K562 (cell line): ENCODE results near the gene HMCN1. TPM values are rescaled to one million over a fixed set of nuclear protein-coding genes. Genes with fewer than 3 reads are reported as not detected.

Experiments
- CEBPG ChIP-seq, 3 experiments: fragments of 200-800 bp in 1 of 3; sonication (Bioruptor generic) in 1 of 3; sonication (generic) in 1 of 3; formaldehyde crosslinking in 1 of 3; IDR thresholded peaks in 2 of 3; conservative IDR thresholded peaks in 1 of 3; 2 replicates each; pipeline versions ENCODE4 v1.6.1 to v1.8.0; 2016 to 2022; ENCODE audit warnings: missing compliant biosample characterization in 2 of 3, missing genetic modification characterization in 2 of 3, mild to moderate bottlenecking in 1 of 3, missing genetic modification reagents in 1 of 3
- CHD7 ChIP-seq: fragments of 200-600 bp; sonication (generic); IDR thresholded peaks from one replicate; pipeline ENCODE4 v1.6.1; 2012; ENCODE audit warnings: mild to moderate bottlenecking, low read depth, low read length, inconsistent platforms
- HDAC6 ChIP-seq: IDR thresholded peaks from 2 replicates; pipeline ENCODE4 v1.6.1; 2012; ENCODE audit warnings: low read depth, mild to moderate bottlenecking, control low read depth, inconsistent platforms, low read length, moderate library complexity
- HNRNPLL ChIP-seq: fragments of 200-400 bp; formaldehyde crosslinking; IDR thresholded peaks from 2 replicates; pipeline ENCODE4 v1.6.1; 2017; ENCODE audit warnings: low read length, low read depth, mild to moderate bottlenecking; ENCODE audit not compliant: poor library complexity, severe bottlenecking
- KAT2B ChIP-seq: IDR thresholded peaks from one replicate; pipeline ENCODE4 v1.6.1; 2012; ENCODE audit warnings: low read depth, mild to moderate bottlenecking, control low read depth, inconsistent platforms, low read length, moderate library complexity
- MLX ChIP-seq, 2 experiments: fragments of 450-650 bp in 1 of 2; sonication (generic) in 1 of 2; formaldehyde crosslinking; conservative IDR thresholded peaks; 2 replicates each; pipeline versions ENCODE4 v1.4.0 to v1.8.1; 2020 to 2022; ENCODE audit warnings: mild to moderate bottlenecking in 1 of 2, missing genetic modification reagents in 1 of 2
- TAF15 ChIP-seq: fragments of 200-400 bp; formaldehyde crosslinking; IDR thresholded peaks from 2 replicates; pipeline ENCODE4 v1.6.1; 2017; ENCODE audit warnings: mild to moderate bottlenecking, low read depth, low read length, moderate library complexity
- ZNF512 ChIP-seq: IDR thresholded peaks from 2 replicates; pipeline ENCODE4 v1.6.1; 2016; ENCODE audit warnings: missing genetic modification characterization, missing compliant biosample characterization
- ZNF79 ChIP-seq: fragments of 250-450 bp; sonication (Bioruptor Pico); IDR thresholded peaks from 2 replicates; pipeline ENCODE4 v1.4.0; 2020; ENCODE audit warnings: low read depth, mild to moderate bottlenecking, moderate library complexity
- polyA plus RNA-seq, 8 experiments: library from polyadenylated mRNA; depleted of rRNA in 4 of 8; stranded (reverse) in 5 of 8; unstranded in 3 of 8; fragments of >200 nt; fragmentation: Nextera tagmentation in 2 of 8; fragmentation: Illumina TruSeq in 1 of 8; extraction: Ambion mirVana in 2 of 8; extraction: Trizol in 1 of 8; gene quantifications; 2 replicates each; pipeline versions ENCODE4 v1.2.1 to v1.2.3, GENCODE V29; 2011 to 2014; ENCODE audit warnings: inconsistent platforms in 1 of 8, missing spikeins in 1 of 8
- total RNA-seq, 7 experiments: library from RNA; depleted of rRNA in 6 of 7; stranded (reverse); fragments of >200 nt in 6 of 7; fragmentation: Illumina TruSeq in 2 of 7; extraction: Trizol in 2 of 7; gene quantifications; 2 replicates each; pipeline versions ENCODE4 v1.2.1 to v1.2.3, GENCODE V29; 2011 to 2021; ENCODE audit warnings: low replicate concordance in 1 of 7

HMCN1 gene
- total and polyA plus RNA-seq, 9 of the 15 experiments (the other 6 are each of a cell fraction or from before 2014, with no cell fraction given), result 0.07 to 0.36 (median 0.21) TPM

GRCh38 chr1:185960422-185961321 is 226.5 kb downstream of the HMCN1 start (continued):
- TF ChIP-seq ZNF512 (no peak), CEBPG (CRISPR knock-in tag; IDR thresholded peaks at IDR 0.05) (no peak), CEBPG (tag; conservative IDR thresholded peaks at IDR 0.05 in 1 of 2, IDR thresholded peaks at IDR 0.05 in 1 of 2) (0 out of 4 replicates have a peak, but pooled peaks of 1 of the 2 experiments have one; percentile 39), HNRNPLL (no peak), MLX (CRISPR knock-in tag; conservative IDR thresholded peaks at IDR 0.05) (no peak), TAF15 (no peak), KAT2B (no peak), CHD7 (no peak), ZNF79 (CRISPR knock-in tag) (no peak), HDAC6 (no peak)
